GM20000 (cell line): ENCODE data around the gene MAL.

Experiments
- DNase-seq: peaks from one replicate; pipeline ENCODE4 v3.0.0; 2012; ENCODE audit warnings: low spot score
- TF ChIP-seq, protein P1 (sequence below): IDR thresholded peaks from 2 replicates; pipeline ENCODE4 v1.5.1; 2012; ENCODE audit warnings: mild to moderate bottlenecking, control low read depth; ENCODE audit errors: extremely low read depth, missing control alignments

The MAL gene

GRCh38 chr2:95017836-95018235 lies 7.7 kb upstream of the MAL start:
- TF ChIP-seq, protein P1, sequence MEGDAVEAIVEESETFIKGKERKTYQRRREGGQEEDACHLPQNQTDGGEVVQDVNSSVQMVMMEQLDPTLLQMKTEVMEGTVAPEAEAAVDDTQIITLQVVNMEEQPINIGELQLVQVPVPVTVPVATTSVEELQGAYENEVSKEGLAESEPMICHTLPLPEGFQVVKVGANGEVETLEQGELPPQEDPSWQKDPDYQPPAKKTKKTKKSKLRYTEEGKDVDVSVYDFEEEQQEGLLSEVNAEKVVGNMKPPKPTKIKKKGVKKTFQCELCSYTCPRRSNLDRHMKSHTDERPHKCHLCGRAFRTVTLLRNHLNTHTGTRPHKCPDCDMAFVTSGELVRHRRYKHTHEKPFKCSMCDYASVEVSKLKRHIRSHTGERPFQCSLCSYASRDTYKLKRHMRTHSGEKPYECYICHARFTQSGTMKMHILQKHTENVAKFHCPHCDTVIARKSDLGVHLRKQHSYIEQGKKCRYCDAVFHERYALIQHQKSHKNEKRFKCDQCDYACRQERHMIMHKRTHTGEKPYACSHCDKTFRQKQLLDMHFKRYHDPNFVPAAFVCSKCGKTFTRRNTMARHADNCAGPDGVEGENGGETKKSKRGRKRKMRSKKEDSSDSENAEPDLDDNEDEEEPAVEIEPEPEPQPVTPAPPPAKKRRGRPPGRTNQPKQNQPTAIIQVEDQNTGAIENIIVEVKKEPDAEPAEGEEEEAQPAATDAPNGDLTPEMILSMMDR, result no peak
- no peak for DNase-seq

DNA sequence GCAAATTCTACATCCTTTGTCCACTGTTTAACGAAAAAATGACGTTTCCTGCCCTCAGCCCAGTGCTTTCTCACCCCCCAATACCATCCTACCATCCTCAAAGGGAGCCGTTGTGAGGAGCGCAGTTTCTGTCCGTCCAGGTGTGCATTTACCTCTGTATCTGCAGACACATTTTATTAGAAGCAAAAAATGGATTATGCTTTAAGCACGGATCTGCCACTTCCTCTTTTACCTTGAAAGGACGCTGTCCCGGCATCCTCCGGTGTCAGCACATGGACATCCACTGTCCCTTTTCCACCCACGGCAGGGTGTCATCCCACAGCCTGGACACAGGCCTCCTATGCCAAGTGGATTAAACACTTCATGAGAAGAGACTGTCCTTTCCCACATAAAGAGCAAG lies 7.2 kb upstream of the MAL start:
- DNase-seq, result no peak
- TF ChIP-seq, protein P1, result no peak

- no peak for DNase-seq
- TF ChIP-seq, protein P1, result no peak
Observed at GRCh38 chr2:95018861-95019550, 6.5 kb upstream of the MAL start.

- no peak for DNase-seq
- TF ChIP-seq, protein P1, result no peak
Observed at GRCh38 chr2:95019572-95019971, 5.9 kb upstream of the MAL start.

DNA sequence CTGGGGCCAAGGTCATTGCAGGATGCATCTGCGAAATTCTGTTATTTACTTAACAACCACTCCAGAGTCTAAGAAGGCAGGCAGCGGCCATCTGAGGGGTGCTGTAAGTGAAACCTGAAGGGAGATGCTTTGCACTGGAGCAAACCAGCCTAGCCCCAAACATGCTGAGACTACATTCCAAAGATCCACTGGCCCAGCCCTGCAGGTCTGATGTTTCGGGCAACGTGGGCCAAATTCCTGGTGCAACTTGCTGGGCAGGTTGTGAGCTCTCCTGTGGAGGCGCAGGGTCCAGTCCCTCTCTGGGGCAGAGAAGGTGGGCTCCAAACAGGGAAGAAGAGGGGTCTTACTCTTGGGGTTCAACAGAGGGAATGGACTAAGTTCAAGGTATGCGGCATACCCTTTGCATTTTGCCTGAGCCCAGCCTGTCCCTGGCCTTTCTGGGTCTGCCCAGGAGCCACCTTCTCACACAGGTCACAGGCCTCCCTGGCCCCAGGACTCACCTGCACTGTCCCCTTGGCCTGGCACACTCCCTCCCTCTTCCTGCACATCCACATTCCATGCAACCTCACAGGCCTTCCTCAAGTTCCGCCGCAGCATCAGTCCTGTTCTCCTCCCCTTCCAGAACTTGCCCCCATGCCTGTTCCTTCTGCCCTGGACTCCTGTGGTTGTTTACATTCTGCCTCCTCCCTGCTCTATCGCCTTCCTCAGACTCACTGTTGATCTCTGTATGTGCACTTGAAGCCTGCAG lies 5.1 kb upstream of the MAL start:
- TF ChIP-seq, protein P1, result no peak
- no peak for DNase-seq

DNA sequence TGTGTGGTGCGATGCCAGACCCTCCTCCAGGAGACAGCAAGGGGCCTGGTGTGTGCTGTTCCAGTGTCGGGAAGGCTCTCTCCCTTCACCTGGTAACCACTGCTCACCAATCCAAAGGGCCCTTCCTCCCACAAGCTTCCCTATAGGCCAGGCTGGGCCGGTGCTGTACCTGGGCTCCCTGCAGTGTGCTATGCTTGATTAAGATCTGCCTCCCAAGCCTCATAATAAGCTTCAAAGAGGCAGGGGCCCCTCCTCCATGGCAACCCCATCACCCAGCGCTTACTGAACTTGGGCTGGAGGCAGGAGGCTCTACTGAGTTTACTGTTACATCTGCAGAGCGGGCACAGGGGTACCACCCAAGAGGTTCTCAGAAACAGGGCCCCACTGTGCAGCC lies 4.5 kb upstream of the MAL start:
- TF ChIP-seq, protein P1, result no peak
- DNase-seq, result no peak

DNA sequence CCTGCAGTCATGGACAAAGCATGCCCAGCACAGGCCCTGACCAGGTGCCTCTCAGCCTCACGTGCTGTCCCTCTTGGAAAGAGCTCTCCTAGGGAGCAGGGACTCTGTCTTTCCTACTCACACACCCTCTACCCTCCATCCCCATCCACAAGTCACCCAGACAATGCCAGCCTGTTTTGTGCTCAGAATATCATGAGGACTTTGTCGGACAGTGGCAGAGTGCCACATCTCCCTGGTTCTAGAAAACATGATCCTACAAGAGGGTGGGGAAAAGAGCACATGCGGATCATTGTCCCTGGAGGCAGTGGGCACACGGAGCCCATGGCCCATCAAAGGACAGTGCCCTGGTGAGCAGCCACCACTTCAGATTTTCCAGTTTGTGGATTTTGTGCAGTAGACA lies 3.7 kb upstream of the MAL start:
- DNase-seq, result no peak
- TF ChIP-seq, protein P1, result no peak
